HG03521 (cell line): ENCODE results near the gene CEP78.
A peak's percentile ranks its signal among the peaks of the same experiment; 100 is the strongest.

ENCODE experiments used
- ATAC-seq: cut with Tn5 transposase; IDR thresholded peaks from one replicate; pipeline ENCODE4 v1.9.1; 2021; ENCODE audit warnings: mild to moderate bottlenecking, moderate library complexity; ENCODE audit not compliant: unreplicated experiment

Gene CEP78

GRCh38 chr9:78286125-78286524 lies 50.2 kb downstream of the CEP78 start:
- ATAC-seq, result no peak

- no peak for ATAC-seq
Observed at GRCh38 chr9:78286946-78287388, 51.1 kb downstream of the CEP78 start.

- ATAC-seq, result no peak
Observed at GRCh38 chr9:78288214-78288892, 52.5 kb downstream of the CEP78 start.

DNA sequence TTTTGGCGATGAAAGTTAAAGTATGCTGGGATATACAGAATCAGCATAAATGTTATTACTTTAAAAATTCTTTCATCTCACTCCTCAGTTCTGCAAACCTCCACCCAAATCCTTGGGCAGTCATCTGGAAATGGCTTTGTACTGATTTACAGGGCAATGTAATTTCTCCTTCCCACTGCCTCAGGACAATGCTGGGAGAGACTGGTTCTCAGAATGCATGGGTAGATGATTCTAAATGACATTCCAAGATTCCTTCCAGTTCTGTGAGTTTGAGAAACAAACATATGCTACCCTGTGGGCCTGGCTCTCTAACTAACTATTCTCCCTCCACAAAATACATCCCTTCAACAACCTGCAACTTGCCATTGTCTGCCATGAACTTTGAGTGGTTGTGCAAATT lies 53.6 kb downstream of the CEP78 start:
- ATAC-seq, result no peak

DNA sequence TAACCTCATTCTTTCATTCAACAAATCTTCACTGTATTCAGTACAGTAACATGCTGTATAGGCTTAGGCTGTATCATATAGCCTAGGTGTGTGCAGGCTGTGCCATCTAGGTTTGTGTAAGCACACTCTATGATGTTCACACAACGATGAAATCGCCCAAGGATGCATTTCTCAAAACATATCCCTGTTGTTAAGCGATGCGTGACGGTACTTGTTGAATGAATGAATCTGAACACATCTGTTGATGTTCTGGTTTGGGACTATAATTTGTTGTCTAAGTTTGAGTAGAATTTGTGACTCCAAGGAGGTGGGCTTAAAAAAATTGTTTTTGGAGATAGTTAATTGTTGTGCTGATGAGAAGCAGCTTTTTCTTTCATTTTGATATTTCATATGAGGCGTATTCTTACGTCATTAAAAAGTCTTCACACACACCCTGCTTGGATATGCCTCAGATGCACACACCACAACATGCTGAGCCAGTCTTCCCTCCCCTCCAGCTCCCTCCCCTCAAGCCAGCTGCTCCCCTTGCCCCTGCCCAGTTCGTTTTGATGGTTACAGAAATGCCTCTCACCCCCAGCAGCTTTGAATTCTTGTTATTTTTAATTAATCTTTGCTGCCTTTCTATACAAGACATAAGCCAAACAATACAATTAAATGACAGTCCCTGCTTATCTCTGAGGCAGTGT lies 55.5 kb downstream of the CEP78 start:
- ATAC-seq, result no peak

DNA sequence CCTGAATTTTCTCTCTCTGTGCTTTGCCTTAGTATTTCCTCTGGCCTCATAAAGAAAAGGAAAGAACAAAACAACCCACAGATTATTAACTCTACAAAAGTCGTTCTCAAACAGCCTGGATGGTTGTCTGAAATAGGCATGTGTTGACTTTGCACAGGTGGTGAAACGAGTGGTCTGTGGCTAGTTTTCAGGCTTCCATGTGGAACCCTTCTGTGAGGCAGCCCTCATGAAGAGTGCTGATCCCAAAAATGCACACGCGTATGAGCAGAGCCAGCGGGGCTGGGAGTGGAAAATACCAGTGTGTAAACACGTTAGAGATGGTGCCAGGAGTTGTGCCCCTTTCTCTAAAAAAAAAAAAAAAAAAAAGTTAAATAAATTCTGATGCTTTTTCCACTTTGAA lies 56.2 kb downstream of the CEP78 start:
- ATAC-seq, result no peak

- no peak for ATAC-seq
Observed at GRCh38 chr9:78292716-78293497, 57.0 kb downstream of the CEP78 start.

DNA sequence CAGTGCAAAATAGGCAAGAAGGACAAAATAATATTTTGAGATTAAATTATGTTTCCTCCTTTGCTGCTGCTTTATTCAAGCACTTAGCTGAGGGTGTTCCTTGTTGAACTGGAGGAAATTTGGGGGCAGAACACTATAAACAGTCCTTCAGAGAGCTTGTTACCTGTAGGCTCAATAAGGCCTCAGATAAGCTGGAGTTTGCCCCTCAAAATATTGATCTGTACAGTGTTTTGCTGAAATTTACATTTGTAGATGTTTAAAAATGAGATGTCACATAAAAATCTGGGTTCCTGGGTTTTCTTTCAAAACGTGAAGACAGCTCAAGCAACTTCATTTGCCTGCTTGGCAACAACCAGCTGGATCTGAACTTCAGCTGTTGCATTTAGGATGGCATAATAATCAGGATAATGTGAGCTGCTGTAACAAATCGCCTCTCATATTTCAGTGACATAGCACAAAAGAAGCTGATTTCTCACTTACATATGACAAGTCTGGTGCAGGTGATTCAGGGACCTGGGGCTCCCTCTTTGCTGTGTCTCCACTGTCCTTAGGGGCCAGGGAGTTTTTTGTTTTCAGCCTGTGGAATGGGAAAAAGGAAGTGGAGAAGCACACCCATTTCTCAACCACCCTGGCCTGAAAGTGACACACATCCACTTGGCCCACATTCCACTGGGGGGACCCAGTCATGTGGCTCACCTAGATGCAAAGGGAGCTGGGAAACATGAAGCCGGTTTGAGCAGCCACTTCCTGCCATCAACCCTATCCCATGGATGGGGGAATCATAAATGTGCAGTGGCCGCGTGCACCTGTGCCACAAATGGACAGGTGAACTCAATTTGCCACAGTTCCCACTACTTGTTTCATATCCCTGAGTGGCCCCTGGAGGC lies 58.7 kb downstream of the CEP78 start:
- no peak for ATAC-seq

DNA sequence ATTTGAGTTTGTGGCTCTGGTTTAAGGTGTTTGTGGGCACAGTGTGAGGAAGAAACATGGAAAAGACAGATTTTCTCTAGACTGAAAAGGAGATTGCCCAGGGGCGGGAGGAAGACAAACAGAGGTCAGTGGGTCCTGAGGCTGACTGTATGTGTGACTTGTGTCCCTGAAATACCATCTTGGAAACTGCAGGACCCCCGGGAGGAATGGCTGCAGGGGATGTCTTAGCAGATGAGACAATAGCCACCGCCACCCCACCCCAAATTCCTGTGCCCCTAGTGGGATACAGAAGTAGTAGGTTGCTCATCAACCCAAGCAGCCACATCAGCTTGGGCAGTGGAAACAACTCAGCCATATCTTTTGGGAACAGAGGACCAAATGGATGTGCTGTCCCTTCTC lies 59.3 kb downstream of the CEP78 start:
- no peak for ATAC-seq

DNA sequence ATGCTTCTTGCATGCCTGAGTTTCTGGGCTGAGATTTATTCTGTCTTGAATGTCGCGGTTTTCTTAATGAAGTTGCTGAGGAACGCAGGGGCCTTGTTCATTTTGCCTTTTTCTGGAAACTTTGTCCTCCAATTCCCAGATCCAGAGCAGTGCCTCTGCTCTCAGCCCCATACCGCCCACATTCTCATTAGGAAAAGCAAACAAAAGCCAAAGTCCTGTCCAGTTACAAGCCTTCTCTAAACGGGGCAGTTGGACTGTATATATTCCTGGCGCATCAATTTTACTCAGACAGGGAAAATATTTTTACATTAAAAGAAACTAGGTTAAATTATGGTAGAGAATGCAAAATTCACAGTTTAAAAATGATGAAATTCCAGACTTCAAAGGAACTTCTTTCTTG lies 59.9 kb downstream of the CEP78 start:
- no peak for ATAC-seq

DNA sequence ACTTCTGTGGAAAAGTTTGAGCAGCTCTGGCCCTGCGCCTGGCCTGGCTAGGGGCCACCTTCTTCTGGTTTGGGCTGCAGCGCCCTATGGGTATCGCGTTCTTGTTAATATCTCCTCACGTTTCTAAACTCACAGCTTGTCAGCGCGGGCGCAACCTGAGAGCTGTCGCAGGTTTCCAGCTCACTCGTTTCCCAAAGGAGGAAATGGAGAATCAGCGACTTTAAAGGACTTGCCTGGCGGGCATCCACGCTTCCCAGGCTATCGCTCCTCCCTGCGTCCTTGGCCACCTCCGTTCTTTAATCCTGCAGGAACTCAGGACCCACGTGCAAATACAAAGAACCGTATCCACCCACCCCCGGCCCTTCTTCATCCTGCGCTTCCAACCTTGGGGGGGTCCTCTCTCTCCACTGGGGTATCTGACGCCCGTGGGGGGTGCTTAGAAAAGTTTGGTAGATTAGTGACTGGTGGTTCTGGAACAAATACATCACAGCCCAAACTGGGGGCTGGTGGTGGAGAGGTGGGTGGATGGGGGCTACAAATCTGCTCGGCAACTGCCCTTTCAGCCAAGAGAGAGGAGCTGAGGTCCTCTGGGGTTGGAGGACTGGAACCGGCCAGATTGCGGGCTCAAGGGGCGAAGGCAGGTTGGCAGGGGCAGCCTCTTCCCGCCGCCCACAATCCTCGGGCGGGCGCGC lies 60.5 kb downstream of the CEP78 start:
- no peak for ATAC-seq

DNA sequence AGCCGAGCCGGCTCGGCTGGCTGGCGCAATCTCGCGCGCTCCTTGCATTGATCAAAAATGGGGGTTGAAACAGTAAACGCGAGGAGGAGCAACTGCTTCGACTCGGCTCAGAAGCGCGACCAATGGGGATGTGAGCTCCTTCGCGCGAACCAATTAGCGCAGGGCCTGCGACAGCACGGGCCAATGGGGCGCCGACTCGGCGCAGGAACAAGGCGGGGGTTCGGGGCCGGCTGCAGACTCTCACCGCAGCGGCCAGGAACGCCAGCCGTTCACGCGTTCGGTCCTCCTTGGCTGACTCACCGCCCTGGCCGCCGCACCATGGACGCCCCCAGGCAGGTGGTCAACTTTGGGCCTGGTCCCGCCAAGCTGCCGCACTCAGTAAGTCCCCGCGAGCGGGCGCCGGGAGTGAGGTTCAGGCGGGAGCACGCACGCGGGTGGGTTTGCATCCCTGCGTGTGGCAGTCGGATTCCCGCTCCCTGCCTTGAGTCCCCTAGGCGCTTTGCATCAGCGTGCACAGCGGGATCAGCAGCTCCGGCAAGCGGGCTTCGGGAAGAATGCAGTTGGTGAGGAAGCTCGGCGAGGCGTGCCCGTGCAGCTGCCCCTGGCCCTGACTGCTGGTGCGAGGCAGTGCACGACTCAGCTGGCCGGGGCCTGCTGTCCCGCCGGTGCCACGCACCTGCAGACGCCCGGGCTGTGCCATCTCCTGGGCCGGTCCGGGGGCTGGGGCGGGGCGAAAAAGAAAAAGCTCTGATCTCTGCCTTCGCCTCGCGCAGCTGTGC lies 61.2 kb downstream of the CEP78 start, which contains the start of gene PSAT1:
Gene PSAT1, plus strand, starts transcription at position 233 of the 779 bp plus-strand sequence. Its CDS starts 86 bp downstream, at position 319.
- ATAC-seq, result peak; percentile 99

GRCh38 chr9:78297672-78297961 lies 61.7 kb downstream of the CEP78 start:
- ATAC-seq, result no peak

DNA sequence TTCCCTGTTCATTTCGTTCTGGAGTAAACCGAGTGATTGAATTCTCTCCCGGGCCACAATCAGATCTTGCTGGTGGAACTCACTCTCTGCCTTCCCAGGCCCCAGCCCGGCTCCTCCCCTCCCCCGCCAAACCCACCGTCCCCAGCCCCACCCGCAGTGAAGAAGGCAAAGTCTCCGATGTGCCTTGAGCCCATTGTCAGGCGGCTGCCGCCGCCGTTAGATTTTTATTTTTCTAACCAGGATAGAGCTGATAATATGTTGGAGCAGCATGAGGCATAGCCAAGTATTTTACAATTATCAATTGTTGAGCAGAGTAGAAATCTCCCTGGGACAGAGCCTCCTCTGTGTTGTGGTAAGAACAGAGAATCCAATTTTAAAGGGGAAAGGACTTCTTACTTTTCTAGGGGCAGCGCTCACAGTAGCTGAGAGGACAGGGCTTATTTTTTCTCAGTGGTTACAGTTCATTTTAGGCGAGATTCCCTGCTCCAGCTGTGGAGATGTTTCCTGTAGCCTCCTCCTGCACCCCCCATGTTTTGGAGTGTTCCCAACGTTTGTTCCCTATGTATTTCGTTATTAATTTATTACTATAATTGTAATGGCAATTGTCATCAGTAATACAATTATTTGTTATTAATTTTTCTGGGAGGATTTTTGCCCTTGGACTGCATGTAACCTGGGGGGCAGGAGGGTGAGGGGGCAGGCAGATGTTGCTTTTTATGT lies 62.3 kb downstream of the CEP78 start:
- ATAC-seq, result no peak

GRCh38 chr9:78300209-78300608 lies 64.3 kb downstream of the CEP78 start:
- ATAC-seq, result no peak

GRCh38 chr9:78301466-78301865 lies 65.6 kb downstream of the CEP78 start:
- ATAC-seq, result no peak

GRCh38 chr9:78303377-78304062 lies 67.6 kb downstream of the CEP78 start:
- ATAC-seq, result no peak

DNA sequence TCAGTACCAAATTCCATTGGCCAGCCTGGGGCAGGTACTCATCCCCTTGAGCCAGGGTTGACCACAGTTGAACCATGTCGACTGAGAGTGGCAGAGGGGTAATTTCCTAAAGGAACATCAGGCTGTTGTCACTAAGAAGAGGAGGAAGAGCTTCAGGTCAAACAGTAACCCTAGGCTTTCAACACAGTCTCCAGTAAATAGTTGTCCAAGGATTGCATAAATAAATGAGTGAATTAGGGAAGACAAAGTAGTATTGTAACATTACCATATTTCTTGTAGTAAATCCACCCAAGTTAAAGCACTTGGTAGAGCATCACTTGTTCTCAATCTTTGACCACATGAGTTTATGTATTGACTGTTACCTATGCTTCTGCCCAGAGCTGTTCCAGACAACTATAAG lies 68.5 kb downstream of the CEP78 start:
- no peak for ATAC-seq
